Stimulated activated CD4-positive, alpha-beta T cell treated with anti-CD3 and anti-CD28 coated beads, Interleukin-1b, Interleukin-23, amount 100 ng/mL, for 48 hours (primary cell): ENCODE data around the gene HSD11B2.

ENCODE experiments used
- DNase-seq: peaks from one replicate; pipeline ENCODE4 v3.0.0-alpha.2; 2020

The HSD11B2 gene

GRCh38 chr16:67482233-67482924 lies 51.5 kb downstream of the HSD11B2 start:
- peak; percentile 6 for DNase-seq

- no peak for DNase-seq
Measured at GRCh38 chr16:67483150-67483549, 52.2 kb downstream of the HSD11B2 start, which contains the start of gene AGRP. AGRP (minus strand) TSS chr16:67483547; CDS start chr16:67483398, 149 bp downstream.

GRCh38 chr16:67483731-67484525 lies 53.0 kb downstream of the HSD11B2 start:
- DNase-seq, result no peak

GRCh38 chr16:67486805-67487204 lies 55.9 kb downstream of the HSD11B2 start:
- DNase-seq, result no peak
